Fibroblast of villous mesenchyme (primary cell): ENCODE results near the gene KRT85. TPM values are rescaled to one million over a fixed set of nuclear protein-coding genes. Genes with fewer than 3 reads are reported as not detected.

Experiments
- DNase-seq: peaks from one replicate; pipeline ENCODE4 v3.0.0-alpha.2; 2010; ENCODE audit warnings: low read depth
- H3K4me3 ChIP-seq: 2 replicates; pipeline ENCODE4 v1.5.1; 2011; ENCODE audit warnings: low read depth, mild to moderate bottlenecking, low read length
- CTCF ChIP-seq: IDR thresholded peaks from 2 replicates; pipeline ENCODE4 v1.5.1; 2012; ENCODE audit warnings: low read depth, mild to moderate bottlenecking, low read length; ENCODE audit not compliant: insufficient read depth
- total RNA-seq: library from RNA; depleted of rRNA; stranded (reverse); fragments of >200 nt; gene quantifications from 2 replicates; pipeline ENCODE4 v1.2.3, GENCODE V29; 2012

The KRT85 gene
- total RNA-seq, 1 donor, result not detected

- no peak overlapping the region for H3K4me3 ChIP-seq
- DNase-seq, result no peak
- no peak for TF ChIP-seq CTCF
Measured at GRCh38 chr12:52356762-52357580, 10.3 kb downstream of the KRT85 start.

- TF ChIP-seq CTCF, result no peak
- no peak overlapping the region for H3K4me3 ChIP-seq
- DNase-seq, result no peak
Measured at GRCh38 chr12:52356031-52356761, 11.1 kb downstream of the KRT85 start.

GRCh38 chr12:52355176-52355575 lies 12.1 kb downstream of the KRT85 start:
- no peak for DNase-seq
- H3K4me3 ChIP-seq, result no peak overlapping the region
- TF ChIP-seq CTCF, result no peak

GRCh38 chr12:52354200-52354599 lies 13.1 kb downstream of the KRT85 start:
- no peak for DNase-seq
- no peak for TF ChIP-seq CTCF
- no peak overlapping the region for H3K4me3 ChIP-seq

GRCh38 chr12:52353766-52354165 lies 13.5 kb downstream of the KRT85 start:
- no peak for TF ChIP-seq CTCF
- no peak for DNase-seq
- H3K4me3 ChIP-seq, result no peak overlapping the region

GRCh38 chr12:52352951-52353350 lies 14.3 kb downstream of the KRT85 start:
- TF ChIP-seq CTCF, result no peak
- no peak overlapping the region for H3K4me3 ChIP-seq
- no peak for DNase-seq
